Neuronal stem cell (in vitro differentiated cells): Measurements from ENCODE around the gene VSIG8.

Experiments
- DNase-seq: peaks from one replicate; pipeline ENCODE4 v3.0.0-alpha.2; 2013; ENCODE audit warnings: low spot score
- H2AFZ ChIP-seq: one replicate; pipeline ENCODE4 v1.6.1; 2013; ENCODE audit warnings: mild to moderate bottlenecking, low read length, inconsistent platforms
- H2AK5ac ChIP-seq: 2 replicates; pipeline ENCODE4 v1.6.1; 2013; ENCODE audit warnings: low read depth, mild to moderate bottlenecking, inconsistent platforms, low read length, moderate library complexity, mixed read lengths
- H2BK120ac ChIP-seq: 2 replicates; pipeline ENCODE4 v1.6.1; 2013; ENCODE audit warnings: low read depth, mild to moderate bottlenecking, inconsistent platforms, low read length, moderate library complexity, mixed read lengths
- H2BK12ac ChIP-seq: one replicate; pipeline ENCODE4 v1.6.1; 2013; ENCODE audit warnings: low read length, inconsistent platforms
- H2BK15ac ChIP-seq: 2 replicates; pipeline ENCODE4 v1.6.1; 2013; ENCODE audit warnings: mild to moderate bottlenecking, low read length, inconsistent platforms, mixed read lengths
- H2BK5ac ChIP-seq: one replicate; pipeline ENCODE4 v1.6.1; 2013; ENCODE audit warnings: inconsistent platforms, mild to moderate bottlenecking, low read length, moderate library complexity
- H3K14ac ChIP-seq: one replicate; pipeline ENCODE4 v1.6.1; 2013; ENCODE audit warnings: low read length, inconsistent platforms
- H3K18ac ChIP-seq: 2 replicates; pipeline ENCODE4 v1.6.1; 2013; ENCODE audit warnings: low read length, inconsistent platforms
- H3K23ac ChIP-seq: 2 replicates; pipeline ENCODE4 v1.6.1; 2013; ENCODE audit warnings: low read depth, mild to moderate bottlenecking, mixed read lengths, low read length, inconsistent platforms; ENCODE audit not compliant: poor library complexity
- H3K27ac ChIP-seq: replicated peaks from 3 replicates; pipeline ENCODE4 v1.5.1; 2013; ENCODE audit warnings: low read length, inconsistent platforms
- H3K27me3 ChIP-seq, 3 experiments: 2 replicates each; pipeline ENCODE4 v1.6.1; 2013; ENCODE audit warnings: low read length in 3 of 3, mild to moderate bottlenecking in 2 of 3, inconsistent platforms in 1 of 3, low read depth in 1 of 3, mixed read lengths in 1 of 3, moderate library complexity in 1 of 3; ENCODE audit not compliant: control insufficient read depth in 3 of 3, insufficient read depth in 3 of 3
- H3K36me3 ChIP-seq, 2 donors: replicated peaks in 1 of 2; 2 replicates each; pipeline ENCODE4 v1.6.1; 2013; ENCODE audit warnings: low read length in 2 of 2; ENCODE audit not compliant: control insufficient read depth in 2 of 2, insufficient read depth in 2 of 2
- H3K4ac ChIP-seq: 2 replicates; pipeline ENCODE4 v1.6.1; 2013; ENCODE audit warnings: inconsistent platforms, mild to moderate bottlenecking, low read length, moderate library complexity
- H3K4me1 ChIP-seq, 2 donors: 1 replicate in 1 of 2; 2 replicates in 1 of 2; pipeline ENCODE4 v1.6.1; 2013; ENCODE audit warnings: low read length in 2 of 2, low read depth in 1 of 2; ENCODE audit not compliant: control insufficient read depth in 2 of 2, insufficient read depth in 1 of 2
- H3K4me2 ChIP-seq: one replicate; pipeline ENCODE4 v1.6.1; 2013; ENCODE audit warnings: mild to moderate bottlenecking, low read length, inconsistent platforms; ENCODE audit not compliant: insufficient read depth, poor library complexity, severe bottlenecking
- H3K4me3 ChIP-seq, 2 donors: 2 replicates each; pipeline ENCODE4 v1.5.1; 2013; ENCODE audit warnings: low read length in 2 of 2, mild to moderate bottlenecking in 2 of 2, inconsistent platforms in 1 of 2, moderate library complexity in 1 of 2
- H3K79me1 ChIP-seq: one replicate; pipeline ENCODE4 v1.6.1; 2013; ENCODE audit warnings: low read depth, mild to moderate bottlenecking, inconsistent platforms, low read length, moderate library complexity
- H3K9ac ChIP-seq: one replicate; pipeline ENCODE4 v1.6.1; 2013; ENCODE audit warnings: mild to moderate bottlenecking, low read depth, low read length, inconsistent platforms; ENCODE audit not compliant: poor library complexity
- H3K9me3 ChIP-seq, 2 donors: replicated peaks in 1 of 2; 2 replicates each; pipeline versions ENCODE3 to v1.6.1; 2013; ENCODE audit warnings: low read length in 2 of 2, mild to moderate bottlenecking in 2 of 2, inconsistent platforms in 1 of 2, low read depth in 1 of 2, mixed read lengths in 1 of 2, moderate library complexity in 1 of 2; ENCODE audit not compliant: control insufficient read depth in 2 of 2, insufficient read depth in 1 of 2
- H4K8ac ChIP-seq: one replicate; pipeline ENCODE4 v1.6.1; 2013; ENCODE audit warnings: low read depth, mild to moderate bottlenecking, inconsistent platforms, low read length, moderate library complexity
- H4K91ac ChIP-seq: one replicate; pipeline ENCODE4 v1.6.1; 2013; ENCODE audit warnings: low read length, low read depth, mild to moderate bottlenecking, inconsistent platforms; ENCODE audit not compliant: poor library complexity
- WGBS, 2 donors: extraction: QIAGEN DNeasy Blood & Tissue Kit; methylation state at CpG; one replicate each; pipeline ENCODE4 v1.1.7; 2013; ENCODE audit warnings: missing lambda C conversion rate in 2 of 2, mixed read lengths in 1 of 2; ENCODE audit not compliant: insufficient read length in 2 of 2, insufficient replicate concordance in 1 of 2; ENCODE audit errors: extremely low coverage in 2 of 2; 5-methylcytosine and 5-hydroxymethylcytosine counted together

Gene VSIG8

DNA sequence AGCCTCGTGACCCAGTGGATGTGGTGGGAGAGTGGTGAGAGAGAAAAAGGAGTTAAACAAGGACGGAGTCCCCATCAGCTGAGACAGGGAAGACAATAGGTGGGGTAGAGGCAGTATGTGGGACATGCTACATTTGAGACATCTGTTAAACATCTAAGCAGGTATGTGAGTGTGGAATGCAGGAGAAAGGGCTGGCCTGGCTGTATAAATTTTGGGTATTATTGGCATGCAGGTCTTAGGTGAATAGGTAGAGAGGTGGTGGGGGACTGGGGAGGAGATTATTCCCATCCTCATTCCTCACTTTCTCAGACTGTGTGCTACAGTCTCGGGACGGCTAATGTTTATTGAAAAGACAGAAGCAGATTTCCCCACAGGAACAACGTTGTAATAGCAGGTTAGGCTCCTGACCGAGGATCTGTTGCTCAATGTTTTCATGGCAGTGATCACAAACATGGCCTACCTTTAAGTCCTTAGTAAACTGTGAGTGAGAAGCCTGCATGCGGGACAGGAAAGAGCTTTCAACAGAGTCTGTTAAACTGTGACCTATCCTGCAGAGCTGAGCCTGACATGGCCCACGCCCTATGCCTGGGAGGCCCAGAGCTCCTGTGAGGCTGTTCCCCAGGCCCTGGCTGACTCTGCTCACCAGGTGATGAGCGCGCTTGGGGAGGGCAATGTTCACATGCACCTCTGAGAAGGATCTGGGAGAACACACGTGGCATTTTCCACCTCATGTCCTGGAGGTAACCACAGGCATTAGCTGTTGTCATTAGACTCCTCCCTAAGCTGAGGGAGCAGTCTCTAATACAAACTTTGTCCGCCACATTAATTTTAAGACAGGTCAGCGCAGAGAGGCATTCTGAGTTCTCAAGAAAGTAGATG, 16.5 kb downstream of the VSIG8 start:
- no peak overlapping the region for H3K9ac ChIP-seq
- no peak overlapping the region for H3K4me2 ChIP-seq
- H3K4ac ChIP-seq = no peak overlapping the region
- no peak overlapping the region for H2BK5ac ChIP-seq
- H2BK120ac ChIP-seq = no peak overlapping the region
- no peaks in the 10 kb centered on the region for H3K79me1 ChIP-seq
- no peak overlapping the region for H2BK12ac ChIP-seq
- H3K4me3 ChIP-seq = no peak overlapping the region
- H2AFZ ChIP-seq = no peak overlapping the region
- H3K36me3 ChIP-seq = no peaks in the 10 kb centered on the region
- H3K27me3 ChIP-seq = peaks cover 0 to 7% (median 2%) of the 10 kb centered on the region in 3 experiments
- H4K91ac ChIP-seq = no peak overlapping the region
- no peak overlapping the region for H3K14ac ChIP-seq
- no peak overlapping the region for H2BK15ac ChIP-seq
- no peak overlapping the region for H3K23ac ChIP-seq
- WGBS, 2 donors = no CpG with 5 or more reads among the region's 13 CpGs
- no peak overlapping the region for H3K18ac ChIP-seq
- no peaks in the 10 kb centered on the region for H3K9me3 ChIP-seq
- H4K8ac ChIP-seq = no peak overlapping the region
- no peak overlapping the region for H2AK5ac ChIP-seq
- no peak overlapping the region for H3K27ac ChIP-seq
- H3K4me1 ChIP-seq = no peaks in the 10 kb centered on the region
- DNase-seq = no peak

DNA sequence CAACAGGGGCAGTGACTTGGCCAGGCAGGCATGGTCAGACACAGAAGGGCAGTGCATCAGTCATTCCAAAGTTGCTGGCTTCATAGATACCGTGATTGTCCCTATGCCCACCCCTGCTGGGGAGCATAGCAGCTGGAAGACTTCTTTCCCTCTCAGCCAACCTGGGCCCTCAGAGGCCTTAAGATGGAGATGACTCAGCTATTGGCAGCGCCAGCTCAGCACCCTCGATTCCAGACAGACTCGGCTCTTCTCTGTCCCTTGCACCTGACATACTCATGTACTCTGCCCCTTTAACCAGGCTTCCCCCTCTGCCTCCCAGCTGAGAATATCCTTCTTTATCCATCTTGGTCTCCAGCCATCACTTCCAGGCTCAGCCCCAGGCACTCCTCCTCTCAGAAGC, 19.0 kb downstream of the VSIG8 start:
- H2BK120ac ChIP-seq = no peak overlapping the region
- H3K36me3 ChIP-seq = no peaks in the 10 kb centered on the region
- no peak overlapping the region for H2BK12ac ChIP-seq
- no peak overlapping the region for H3K4ac ChIP-seq
- no peak overlapping the region for H3K4me2 ChIP-seq
- no peak overlapping the region for H3K4me3 ChIP-seq
- no peaks in the 10 kb centered on the region for H3K9me3 ChIP-seq
- no peaks in the 10 kb centered on the region for H3K4me1 ChIP-seq
- H2AFZ ChIP-seq = no peak overlapping the region
- no peak overlapping the region for H2BK15ac ChIP-seq
- H3K79me1 ChIP-seq = no peaks in the 10 kb centered on the region
- H2BK5ac ChIP-seq = no peak overlapping the region
- no peak overlapping the region for H3K14ac ChIP-seq
- H2AK5ac ChIP-seq = no peak overlapping the region
- no peak overlapping the region for H3K27ac ChIP-seq
- no peak for DNase-seq
- no CpG with 5 or more reads among the region's 4 CpGs for WGBS, 2 donors
- peaks cover 0 to 5% (median 0%) of the 10 kb centered on the region in 3 experiments for H3K27me3 ChIP-seq
- H3K18ac ChIP-seq = no peak overlapping the region
- H3K23ac ChIP-seq = no peak overlapping the region
- no peak overlapping the region for H3K9ac ChIP-seq
- no peak overlapping the region for H4K8ac ChIP-seq
- H4K91ac ChIP-seq = no peak overlapping the region

DNA sequence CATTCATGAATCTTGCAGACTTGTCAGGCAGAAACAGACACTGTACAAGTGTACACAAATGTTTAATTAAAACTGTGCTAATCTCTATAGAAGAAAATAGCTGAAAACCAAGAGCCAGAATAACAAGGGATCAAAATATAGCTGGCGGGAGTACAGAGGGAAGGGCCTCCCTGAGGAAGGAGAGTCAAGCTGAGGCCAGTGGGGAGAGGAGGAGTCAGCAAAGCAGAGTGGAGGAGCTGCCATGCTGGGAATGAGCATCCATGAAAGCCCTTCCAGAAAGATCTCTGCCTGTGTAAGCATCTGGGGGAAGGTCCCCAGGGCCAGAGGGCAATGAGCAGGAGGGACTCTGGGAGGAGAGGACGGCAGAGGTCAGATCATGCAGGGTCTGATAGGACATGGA, 20.7 kb downstream of the VSIG8 start:
- Histone ChIP-seq H3K4ac (no peak overlapping the region), H2BK120ac (no peak overlapping the region), H4K8ac (no peak overlapping the region), H3K4me3 (no peak overlapping the region), H2BK12ac (no peak overlapping the region), H3K27ac (no peak overlapping the region), H3K27me3 (peaks cover 0 to 14% (median 0%) of the 10 kb centered on the region in 3 experiments), H2BK15ac (no peak overlapping the region), H3K18ac (no peak overlapping the region), H3K4me1 (no peaks in the 10 kb centered on the region), H3K4me2 (no peak overlapping the region), H3K9me3 (no peaks in the 10 kb centered on the region), H3K9ac (no peak overlapping the region), H3K23ac (no peak overlapping the region), H4K91ac (no peak overlapping the region), H3K36me3 (no peaks in the 10 kb centered on the region), H3K79me1 (no peaks in the 10 kb centered on the region), H2AFZ (no peak overlapping the region), H2BK5ac (no peak overlapping the region), H3K14ac (no peak overlapping the region), H2AK5ac (no peak overlapping the region)
- DNase-seq = no peak
- no CpG with 5 or more reads among the region's 2 CpGs for WGBS, 2 donors

DNA sequence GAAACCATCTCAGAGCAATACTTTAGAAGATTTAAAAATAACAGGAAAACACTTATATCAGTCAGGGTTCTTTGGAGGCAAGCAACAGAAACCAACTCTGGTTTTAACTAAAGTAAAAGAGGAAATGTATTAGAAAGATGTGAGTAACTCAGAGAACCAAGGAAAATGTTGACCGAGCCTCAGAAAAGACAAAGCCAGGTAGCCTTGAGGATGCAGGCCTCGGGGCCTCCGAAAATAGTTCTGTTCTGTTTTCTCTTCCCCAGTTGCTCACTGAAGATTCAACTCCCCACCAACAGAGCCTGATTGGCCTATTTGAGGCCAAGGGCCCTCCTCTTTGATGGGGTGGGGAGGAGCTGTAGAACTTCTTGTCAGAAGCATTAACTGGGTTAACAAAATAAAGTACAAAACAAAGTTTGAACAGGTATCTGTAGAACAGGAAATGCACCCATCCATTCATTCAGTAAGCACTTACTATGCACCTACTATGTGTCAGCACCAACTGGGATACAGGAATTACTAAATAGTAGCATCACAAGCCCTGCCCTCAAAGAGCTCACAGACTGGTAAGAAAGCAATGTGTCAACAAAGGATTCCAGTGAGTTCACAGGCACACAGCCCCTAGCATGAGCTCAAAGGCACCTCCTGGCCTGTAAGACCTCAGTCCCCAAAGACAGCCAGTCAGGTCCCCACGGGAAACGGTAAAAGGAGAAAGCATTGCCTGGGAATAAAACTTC, 23.2 kb downstream of the VSIG8 start:
- Histone ChIP-seq H3K27ac (no peak overlapping the region), H4K91ac (no peak overlapping the region), H3K9me3 (no peaks in the 10 kb centered on the region), H2AFZ (no peak overlapping the region), H3K4ac (no peak overlapping the region), H3K36me3 (no peaks in the 10 kb centered on the region), H2BK12ac (no peak overlapping the region), H3K4me2 (no peak overlapping the region), H3K18ac (no peak overlapping the region), H3K4me1 (no peaks in the 10 kb centered on the region), H3K4me3 (no peak overlapping the region), H2BK15ac (no peak overlapping the region), H2BK5ac (no peak overlapping the region), H2AK5ac (no peak overlapping the region), H3K79me1 (no peaks in the 10 kb centered on the region), H3K9ac (no peak overlapping the region), H3K14ac (no peak overlapping the region), H3K27me3 (peaks cover 0 to 9% (median 0%) of the 10 kb centered on the region in 3 experiments), H4K8ac (no peak overlapping the region), H3K23ac (no peak overlapping the region), H2BK120ac (no peak overlapping the region)
- no CpG with 5 or more reads among the region's 5 CpGs for WGBS, 2 donors
- DNase-seq = no peak
